ENCODE measurements around the gene FNDC7. TPM values are rescaled to one million over a fixed set of nuclear protein-coding genes. Genes with fewer than 3 reads are reported as not detected.
A peak's percentile ranks its signal among the peaks of the same experiment; 100 is the strongest.

Gene FNDC7
- total and polyA plus RNA-seq, 9 of the 15 experiments (the other 6 are each of a cell fraction or from before 2014, with no cell fraction given) = not detected

GRCh38 chr1:108746382-108747170 is 33.9 kb downstream of the FNDC7 start, which contains the start of gene STXBP3 (continued):
- peak; percentile 90 for TF ChIP-seq ZNF592 (IDR thresholded peaks at IDR 0.05)
- TF ChIP-seq FOXJ3 (CRISPR knock-in tag; IDR thresholded peaks at IDR 0.05) = no peak
- TF ChIP-seq SIRT6 (IDR thresholded peaks at IDR 0.05; ENCODE audit: low read depth, low read length) = no peak
- TF ChIP-seq, protein P1, sequence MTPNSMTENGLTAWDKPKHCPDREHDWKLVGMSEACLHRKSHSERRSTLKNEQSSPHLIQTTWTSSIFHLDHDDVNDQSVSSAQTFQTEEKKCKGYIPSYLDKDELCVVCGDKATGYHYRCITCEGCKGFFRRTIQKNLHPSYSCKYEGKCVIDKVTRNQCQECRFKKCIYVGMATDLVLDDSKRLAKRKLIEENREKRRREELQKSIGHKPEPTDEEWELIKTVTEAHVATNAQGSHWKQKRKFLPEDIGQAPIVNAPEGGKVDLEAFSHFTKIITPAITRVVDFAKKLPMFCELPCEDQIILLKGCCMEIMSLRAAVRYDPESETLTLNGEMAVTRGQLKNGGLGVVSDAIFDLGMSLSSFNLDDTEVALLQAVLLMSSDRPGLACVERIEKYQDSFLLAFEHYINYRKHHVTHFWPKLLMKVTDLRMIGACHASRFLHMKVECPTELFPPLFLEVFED (CRISPR knock-in tag; conservative IDR thresholded peaks at IDR 0.05) = peak; percentile 78
- TF ChIP-seq, protein P2, sequence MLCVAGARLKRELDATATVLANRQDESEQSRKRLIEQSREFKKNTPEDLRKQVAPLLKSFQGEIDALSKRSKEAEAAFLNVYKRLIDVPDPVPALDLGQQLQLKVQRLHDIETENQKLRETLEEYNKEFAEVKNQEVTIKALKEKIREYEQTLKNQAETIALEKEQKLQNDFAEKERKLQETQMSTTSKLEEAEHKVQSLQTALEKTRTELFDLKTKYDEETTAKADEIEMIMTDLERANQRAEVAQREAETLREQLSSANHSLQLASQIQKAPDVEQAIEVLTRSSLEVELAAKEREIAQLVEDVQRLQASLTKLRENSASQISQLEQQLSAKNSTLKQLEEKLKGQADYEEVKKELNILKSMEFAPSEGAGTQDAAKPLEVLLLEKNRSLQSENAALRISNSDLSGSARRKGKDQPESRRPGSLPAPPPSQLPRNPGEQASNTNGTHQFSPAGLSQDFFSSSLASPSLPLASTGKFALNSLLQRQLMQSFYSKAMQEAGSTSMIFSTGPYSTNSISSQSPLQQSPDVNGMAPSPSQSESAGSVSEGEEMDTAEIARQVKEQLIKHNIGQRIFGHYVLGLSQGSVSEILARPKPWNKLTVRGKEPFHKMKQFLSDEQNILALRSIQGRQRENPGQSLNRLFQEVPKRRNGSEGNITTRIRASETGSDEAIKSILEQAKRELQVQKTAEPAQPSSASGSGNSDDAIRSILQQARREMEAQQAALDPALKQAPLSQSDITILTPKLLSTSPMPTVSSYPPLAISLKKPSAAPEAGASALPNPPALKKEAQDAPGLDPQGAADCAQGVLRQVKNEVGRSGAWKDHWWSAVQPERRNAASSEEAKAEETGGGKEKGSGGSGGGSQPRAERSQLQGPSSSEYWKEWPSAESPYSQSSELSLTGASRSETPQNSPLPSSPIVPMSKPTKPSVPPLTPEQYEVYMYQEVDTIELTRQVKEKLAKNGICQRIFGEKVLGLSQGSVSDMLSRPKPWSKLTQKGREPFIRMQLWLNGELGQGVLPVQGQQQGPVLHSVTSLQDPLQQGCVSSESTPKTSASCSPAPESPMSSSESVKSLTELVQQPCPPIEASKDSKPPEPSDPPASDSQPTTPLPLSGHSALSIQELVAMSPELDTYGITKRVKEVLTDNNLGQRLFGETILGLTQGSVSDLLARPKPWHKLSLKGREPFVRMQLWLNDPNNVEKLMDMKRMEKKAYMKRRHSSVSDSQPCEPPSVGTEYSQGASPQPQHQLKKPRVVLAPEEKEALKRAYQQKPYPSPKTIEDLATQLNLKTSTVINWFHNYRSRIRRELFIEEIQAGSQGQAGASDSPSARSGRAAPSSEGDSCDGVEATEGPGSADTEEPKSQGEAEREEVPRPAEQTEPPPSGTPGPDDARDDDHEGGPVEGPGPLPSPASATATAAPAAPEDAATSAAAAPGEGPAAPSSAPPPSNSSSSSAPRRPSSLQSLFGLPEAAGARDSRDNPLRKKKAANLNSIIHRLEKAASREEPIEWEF (CRISPR knock-in tag; IDR thresholded peaks at IDR 0.05) = 0 out of 2 replicates have a peak, but pooled peaks have one; percentile 29
- peak; percentile 80; the same call in 1 of the 2 replicates for TF ChIP-seq CBX1 (IDR thresholded peaks at IDR 0.05; ENCODE audit: low read depth)
- no peak for TF ChIP-seq SAP30 (IDR thresholded peaks at IDR 0.05; ENCODE audit: borderline replicate concordance, insufficient read depth, low read depth, low read length, poor library complexity, severe bottlenecking)
- TF ChIP-seq CBX3 (IDR thresholded peaks at IDR 0.05; ENCODE audit: borderline replicate concordance in 1 of 2, low read length in 2 of 2) = peak in 1 of 2 experiments; percentile 99; a peak in 2 of 3 replicates
- TF ChIP-seq MED1 (CRISPR knock-in tag; IDR thresholded peaks at IDR 0.05; ENCODE audit: borderline replicate concordance) = no peak
- no peak for TF ChIP-seq FOXM1 (IDR thresholded peaks at IDR 0.05; ENCODE audit: low read depth)
- no peak for TF ChIP-seq FOXM1 (CRISPR knock-in tag; IDR thresholded peaks at IDR 0.05; ENCODE audit: low read depth)
- TF ChIP-seq, protein P3, sequence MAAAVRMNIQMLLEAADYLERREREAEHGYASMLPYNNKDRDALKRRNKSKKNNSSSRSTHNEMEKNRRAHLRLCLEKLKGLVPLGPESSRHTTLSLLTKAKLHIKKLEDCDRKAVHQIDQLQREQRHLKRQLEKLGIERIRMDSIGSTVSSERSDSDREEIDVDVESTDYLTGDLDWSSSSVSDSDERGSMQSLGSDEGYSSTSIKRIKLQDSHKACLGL (CRISPR knock-in tag; IDR thresholded peaks at IDR 0.05; ENCODE audit: borderline replicate concordance, poor library complexity, severe bottlenecking) = no peak
- no peak for TF ChIP-seq ZNF655 (CRISPR knock-in tag; IDR thresholded peaks at IDR 0.05)
